Measurements from ENCODE around the gene SRP54. TPM values are rescaled to one million over a fixed set of nuclear protein-coding genes. Genes with fewer than 3 reads are reported as not detected.

The SRP54 gene
- total and polyA plus RNA-seq, 2 of the 8 experiments (the other 6 are each of a cell fraction or from before 2014, with no cell fraction given), result 19.7 to 60.0 TPM

DNA sequence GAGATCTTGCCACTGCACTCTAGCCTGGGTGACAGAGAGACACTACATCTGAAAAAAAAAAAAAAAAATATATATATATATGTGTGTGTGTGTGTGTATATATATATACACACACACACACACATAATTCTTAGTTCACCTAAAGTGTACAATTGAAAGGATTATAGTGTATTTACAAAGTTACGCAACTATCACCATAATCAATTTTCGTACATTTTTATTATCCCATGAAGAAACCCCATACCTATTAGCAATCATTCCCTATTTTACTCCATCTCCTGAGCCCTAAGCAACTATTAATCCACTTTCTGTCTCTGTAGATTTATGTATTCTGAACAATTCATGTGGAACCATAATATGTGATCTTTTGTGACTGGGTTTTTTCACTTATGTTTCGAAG is 4.4 kb downstream of the SRP54 start:
- DNase-seq (ENCODE audit: low read depth in 1 of 2, low spot score in 2 of 2), result no peak
- Histone ChIP-seq H2BK15ac (ENCODE audit: low read length) (no peak overlapping the region), H4K5ac (ENCODE audit: insufficient read length, low read depth, low read length) (no peak overlapping the region), H4K91ac (replicated peaks; ENCODE audit: insufficient read length, low read length) (no peak overlapping the region), H4K20me1 (replicated peaks in 1 of 2; ENCODE audit: control insufficient read depth in 1 of 2, insufficient read depth in 2 of 2, low read length in 2 of 2) (peaks cover 0 to 3% of the 10 kb centered on the region in 2 experiments), H3K36me3 (ENCODE audit: control insufficient read depth in 2 of 4, insufficient read depth in 4 of 4, low read length in 3 of 4) (no peaks in the 10 kb centered on the region), H3K23ac (ENCODE audit: insufficient read length) (no peak overlapping the region), H2BK120ac (replicated peaks; ENCODE audit: low read depth, low read length) (no peak overlapping the region), H3K4ac (replicated peaks; ENCODE audit: insufficient read length, low read depth, low read length) (no peak overlapping the region), H3K4me3 (ENCODE audit: extremely low read depth in 1 of 4, insufficient read depth in 2 of 4, low read depth in 3 of 4, low read length in 4 of 4) (no peak overlapping the region), H3K27me3 (replicated peaks in 1 of 4; ENCODE audit: control insufficient read depth in 3 of 4, extremely low read depth in 1 of 4, insufficient read depth in 3 of 4, low read length in 3 of 4) (no peaks in the 10 kb centered on the region), H3K79me1 (ENCODE audit: low read depth, low read length) (peaks cover 5% of the 10 kb centered on the region; the same call in 1 of the 2 replicates), H3K4me1 (replicated peaks in 1 of 4; ENCODE audit: control insufficient read depth in 3 of 4, insufficient read depth in 4 of 4, low read length in 3 of 4) (peaks cover 0 to 5% (median 0%) of the 10 kb centered on the region in 4 experiments; a peak in 1 of 7 replicates), H3K4me2 (ENCODE audit: insufficient read depth in 1 of 2, low read depth in 2 of 2, low read length in 2 of 2) (no peak overlapping the region), H4K8ac (ENCODE audit: extremely low read depth, insufficient read depth, low read length) (no peak overlapping the region), H2AFZ (ENCODE audit: low read length) (no peak overlapping the region), H3K56ac (replicated peaks; ENCODE audit: insufficient read length, low read depth, low read length) (no peak overlapping the region), H2AK5ac (ENCODE audit: low read depth, low read length) (no peak overlapping the region), H3K27ac (ENCODE audit: low read depth, low read length) (no peak overlapping the region), H2BK12ac (ENCODE audit: low read depth, low read length) (no peak overlapping the region), H2BK5ac (ENCODE audit: low read depth, low read length) (no peak overlapping the region), H3K79me2 (ENCODE audit: control insufficient read depth in 1 of 2, insufficient read depth in 2 of 2, low read length in 2 of 2) (peaks cover 0 to 82% of the 10 kb centered on the region in 2 experiments; a peak in 2 of 4 replicates), H3K9ac (replicated peaks in 1 of 4; ENCODE audit: extremely low read depth in 1 of 4, low read depth in 3 of 4, low read length in 3 of 4) (no peak overlapping the region), H3K23me2 (ENCODE audit: low read depth, low read length) (peaks cover 3% of the 10 kb centered on the region; the same call in 1 of the 2 replicates), H2BK20ac (ENCODE audit: low read length) (no peak overlapping the region), H3K14ac (ENCODE audit: insufficient read length) (no peak overlapping the region), H3K18ac (ENCODE audit: extremely low read depth, low read length) (no peak overlapping the region), H3K9me3 (ENCODE audit: insufficient read depth in 2 of 2, low read depth in 1 of 2, low read length in 1 of 2) (no peaks in the 10 kb centered on the region)
- WGBS, 2 experiments (ENCODE audit: extremely low coverage in 1 of 2, insufficient coverage in 1 of 2, insufficient read length in 1 of 2, insufficient replicate concordance in 2 of 2, low coverage in 1 of 2, low lambda C conversion rate in 2 of 2, missing lambda C conversion rate in 1 of 2), result 95% methylated on average over 3 of the region's 3 CpGs; no CpG with 5 or more reads in 1 of the 2 experiments
- FAIRE-seq, result no peak
- CTCF ChIA-PET (ENCODE audit: partially characterized antibody), result no interaction called here
- POLR2A ChIA-PET (ENCODE audit: partially characterized antibody), result interaction anchor here (0.7 to 1.2 kb wide), 2 partner anchors 26 to 294 kb away, joined by 3 to 4 read pairs; no protein-coding TSS in a partner anchor
- TF ChIP-seq, protein P1, sequence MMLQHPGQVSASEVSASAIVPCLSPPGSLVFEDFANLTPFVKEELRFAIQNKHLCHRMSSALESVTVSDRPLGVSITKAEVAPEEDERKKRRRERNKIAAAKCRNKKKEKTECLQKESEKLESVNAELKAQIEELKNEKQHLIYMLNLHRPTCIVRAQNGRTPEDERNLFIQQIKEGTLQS (IDR thresholded peaks at IDR 0.05; ENCODE audit: insufficient read depth, low read depth, low read length), result no peak
- TF ChIP-seq CREB1 (IDR thresholded peaks at IDR 0.05) (no peak), RBBP5 (IDR thresholded peaks at IDR 0.05; ENCODE audit: borderline replicate concordance, low read depth, low read length) (no peak), POLR2A (IDR thresholded peaks at IDR 0.05; ENCODE audit: control extremely low read depth in 1 of 2, low read depth in 2 of 2, low read length in 2 of 2) (no peak), KDM5A (IDR thresholded peaks at IDR 0.05; ENCODE audit: low read length) (no peak)

All from H1 (cell line).